RKO (cell line): ENCODE data around the gene CLEC4C.

Experiments
- DNase-seq: peaks from one replicate; pipeline ENCODE4 v3.0.0-alpha.2; 2016; ENCODE audit warnings: low spot score

Gene CLEC4C

GRCh38 chr12:7723926-7724325, 23.2 kb downstream of the CLEC4C start:
- no peak for DNase-seq

- no peak for DNase-seq
These were observed 27.0 kb downstream of the CLEC4C start for GRCh38 chr12:7719946-7720730.

- DNase-seq, result peak; percentile 51
These were observed 30.8 kb downstream of the CLEC4C start for GRCh38 chr12:7716381-7716780.

- no peak for DNase-seq
These were observed 34.2 kb downstream of the CLEC4C start for GRCh38 chr12:7712841-7713442.

- no peak for DNase-seq
These were observed 36.0 kb downstream of the CLEC4C start, which contains the start of gene DPPA3 for GRCh38 chr12:7711133-7711532. DPPA3 (plus strand) TSS chr12:7711433; CDS start chr12:7711571, 138 bp downstream.

- no peak for DNase-seq
These were observed 37.1 kb downstream of the CLEC4C start for GRCh38 chr12:7709969-7710675.

GRCh38 chr12:7705846-7706245, 41.3 kb downstream of the CLEC4C start:
- DNase-seq, result no peak

GRCh38 chr12:7695566-7696197, 51.5 kb downstream of the CLEC4C start, which contains the start of gene GDF3:
GDF3 (minus strand) TSS chr12:7695775; CDS start chr12:7695728, 47 bp downstream.
- DNase-seq, result no peak

GRCh38 chr12:7695237-7695560, 52.0 kb downstream of the CLEC4C start:
- DNase-seq, result no peak

- no peak for DNase-seq
These were observed 52.5 kb downstream of the CLEC4C start for GRCh38 chr12:7694556-7695236.

- no peak for DNase-seq
These were observed 53.4 kb downstream of the CLEC4C start for GRCh38 chr12:7693793-7694192.

GRCh38 chr12:7681535-7681934, 65.6 kb downstream of the CLEC4C start:
- no peak for DNase-seq
